Prostate gland (tissue), 2 donors: ENCODE results near the gene NOD2. TPM values are rescaled to one million over a fixed set of nuclear protein-coding genes. Genes with fewer than 3 reads are reported as not detected.

Experiments
- DNase-seq: peaks from one replicate; pipeline ENCODE4 v3.0.0-alpha.2; 2019; ENCODE audit warnings: low spot score
- H3K27ac ChIP-seq, 2 donors: fragments of 200-600 bp; sonication (generic); 2 replicates each; pipeline ENCODE4 v1.5.1; 2017 to 2019
- H3K27me3 ChIP-seq: fragments of 200-600 bp; sonication (generic); replicated peaks from 2 replicates; pipeline ENCODE4 v1.5.1; 2019; ENCODE audit not compliant: insufficient read depth
- H3K36me3 ChIP-seq, 2 donors: fragments of 200-600 bp; sonication (generic); 1 replicate in 1 of 2; 2 replicates in 1 of 2; pipeline versions ENCODE4 v1.5.1 to v1.8.1; 2017 to 2019
- H3K4me1 ChIP-seq: fragments of 200-600 bp; sonication (generic); replicated peaks from 2 replicates; pipeline ENCODE4 v1.5.1; 2019
- H3K4me3 ChIP-seq, 2 donors: fragments of 200-600 bp; sonication (generic); 2 replicates each; pipeline ENCODE4 v1.5.1; 2017 to 2019
- H3K9me3 ChIP-seq: fragments of 200-600 bp; sonication (generic); 2 replicates; pipeline ENCODE4 v1.5.1; 2017
- CTCF ChIP-seq, 4 experiments: fragments of 200-600 bp in 2 of 4; fragments of 450-650 bp in 2 of 4; sonication (generic) in 2 of 4; IDR thresholded peaks; 1 replicate in 3 of 4; 2 replicates in 1 of 4; pipeline ENCODE4 v1.5.1; 2016 to 2019; ENCODE audit warnings: antibody characterized with exemption in 4 of 4, mild to moderate bottlenecking in 2 of 4, moderate library complexity in 2 of 4
- POLR2A ChIP-seq: fragments of 450-650 bp; IDR thresholded peaks from one replicate; pipeline ENCODE4 v1.6.1; 2016; ENCODE audit warnings: antibody characterized with exemption, mild to moderate bottlenecking
- POLR2AphosphoS5 ChIP-seq: sonication (generic); formaldehyde crosslinking; IDR thresholded peaks from one replicate; pipeline ENCODE4 v1.6.1; 2017; ENCODE audit warnings: antibody characterized with exemption
- WGBS: methylation state at CpG from one replicate; pipeline ENCODE4 v1.1.5; 2018; 5-methylcytosine and 5-hydroxymethylcytosine counted together
- intact Hi-C: fragments of 100-400 bp; cut with DNase I; formaldehyde crosslinking; loops from one replicate; pipeline ENCODE4 v1.14.2; 2022
- total RNA-seq, 2 donors: library from RNA; depleted of rRNA; stranded (reverse); fragments of >200 nt; gene quantifications; one replicate each; pipeline ENCODE4 v1.1.0, GENCODE V29; 2016

NOD2 gene
- total RNA-seq, 2 donors from 2014 or later, result 2.8 to 5.6 TPM

GRCh38 chr16:50712956-50713355 lies 19.6 kb downstream of the NOD2 start:
- Histone ChIP-seq H3K27ac (no peak overlapping the region), H3K4me3 (no peak overlapping the region), H3K27me3 (no peaks in the 10 kb centered on the region), H3K9me3 (no peaks in the 10 kb centered on the region), H3K36me3 (no peaks in the 10 kb centered on the region), H3K4me1 (no peaks in the 10 kb centered on the region)
- intact Hi-C loops, result no loop called here
- whole genome bisulfite sequencing, result 78% methylated on average over 4 of the region's 4 CpGs
- TF ChIP-seq POLR2A (no peak), POLR2AphosphoS5 (no peak), CTCF (IDR thresholded peaks at IDR 0.05) (no peak)
- no peak for DNase-seq

DNA sequence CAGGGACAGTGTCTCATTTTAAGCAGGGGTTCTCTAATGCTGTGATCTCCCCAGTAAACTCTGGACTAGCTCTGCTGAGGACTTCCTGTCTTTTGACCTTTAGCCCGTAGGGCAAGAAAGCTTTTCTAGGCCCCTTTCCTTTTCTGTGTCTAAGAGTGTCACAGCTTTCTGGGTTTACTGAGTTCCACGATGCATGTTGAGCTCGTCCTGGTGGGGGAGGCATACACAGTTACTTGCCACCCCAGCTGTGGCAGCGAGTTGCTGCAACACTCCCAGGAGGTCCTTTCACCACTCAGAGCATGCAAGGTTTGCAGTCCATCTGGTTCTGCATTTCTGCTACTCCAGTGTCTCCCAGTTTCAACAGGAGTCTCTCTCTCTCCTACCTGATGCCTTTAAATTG lies 23.7 kb downstream of the NOD2 start:
- WGBS, result 90% methylated on average over 4 of the region's 4 CpGs
- no peaks in the 10 kb centered on the region for H3K36me3 ChIP-seq
- DNase-seq, result no peak
- H3K27ac ChIP-seq, result no peak overlapping the region
- TF ChIP-seq CTCF (IDR thresholded peaks at IDR 0.05) (no peak), POLR2A (no peak), POLR2AphosphoS5 (no peak)
- intact Hi-C loops, result no loop called here
- H3K9me3 ChIP-seq, result no peaks in the 10 kb centered on the region
- no peaks in the 10 kb centered on the region for H3K27me3 ChIP-seq
- H3K4me1 ChIP-seq, result no peaks in the 10 kb centered on the region
- H3K4me3 ChIP-seq, result no peak overlapping the region

- Histone ChIP-seq H3K4me1 (no peaks in the 10 kb centered on the region), H3K36me3 (no peaks in the 10 kb centered on the region), H3K27ac (no peak overlapping the region), H3K4me3 (no peak overlapping the region), H3K27me3 (no peaks in the 10 kb centered on the region), H3K9me3 (no peaks in the 10 kb centered on the region)
- 84% methylated on average over 5 of the region's 5 CpGs for WGBS
- TF ChIP-seq POLR2A, result no peak
- no peak for TF ChIP-seq CTCF (IDR thresholded peaks at IDR 0.05)
- TF ChIP-seq POLR2AphosphoS5, result no peak
- no peak for DNase-seq
- intact Hi-C loops, result no loop called here
Observed at GRCh38 chr16:50717494-50717893, 24.1 kb downstream of the NOD2 start.

DNA sequence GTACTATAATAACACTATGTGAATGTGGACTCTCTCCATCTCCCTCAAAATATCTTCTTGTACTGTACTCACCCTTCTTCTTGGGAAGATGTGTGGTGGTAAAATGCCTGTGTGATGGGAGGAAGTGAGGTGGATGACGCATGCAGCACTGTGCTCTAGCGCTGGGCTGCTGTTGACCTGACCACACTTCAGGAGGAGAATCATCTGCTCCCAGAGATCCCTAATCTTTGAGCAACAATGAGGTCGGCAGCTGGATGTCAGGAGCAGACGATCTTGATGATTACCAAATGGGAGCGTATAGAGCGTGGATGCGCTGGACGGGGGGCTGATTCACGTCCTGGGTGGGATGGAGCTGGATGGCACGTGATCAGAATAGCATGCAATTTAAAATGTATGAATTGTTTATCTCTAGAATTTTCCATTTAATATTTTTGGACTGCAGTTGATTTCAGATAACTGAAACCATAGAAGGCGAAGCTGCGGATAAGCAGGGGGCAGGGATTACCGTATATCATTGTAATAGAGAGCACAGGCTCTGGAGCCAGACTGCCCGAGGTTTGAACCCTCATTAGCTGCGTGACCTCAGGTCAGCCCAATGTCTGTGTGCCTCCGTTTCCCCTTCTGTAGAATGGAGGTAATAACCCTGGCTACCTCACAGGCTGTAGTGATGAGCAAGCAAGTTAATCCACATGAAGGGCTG lies 24.8 kb downstream of the NOD2 start:
- TF ChIP-seq POLR2AphosphoS5, result no peak
- intact Hi-C loops, result no loop called here
- Histone ChIP-seq H3K36me3 (no peaks in the 10 kb centered on the region), H3K9me3 (no peaks in the 10 kb centered on the region), H3K27me3 (no peaks in the 10 kb centered on the region), H3K4me1 (no peaks in the 10 kb centered on the region), H3K4me3 (no peak overlapping the region), H3K27ac (no peak overlapping the region)
- DNase-seq, result no peak
- 73% methylated on average over 16 of the region's 16 CpGs for WGBS

DNA sequence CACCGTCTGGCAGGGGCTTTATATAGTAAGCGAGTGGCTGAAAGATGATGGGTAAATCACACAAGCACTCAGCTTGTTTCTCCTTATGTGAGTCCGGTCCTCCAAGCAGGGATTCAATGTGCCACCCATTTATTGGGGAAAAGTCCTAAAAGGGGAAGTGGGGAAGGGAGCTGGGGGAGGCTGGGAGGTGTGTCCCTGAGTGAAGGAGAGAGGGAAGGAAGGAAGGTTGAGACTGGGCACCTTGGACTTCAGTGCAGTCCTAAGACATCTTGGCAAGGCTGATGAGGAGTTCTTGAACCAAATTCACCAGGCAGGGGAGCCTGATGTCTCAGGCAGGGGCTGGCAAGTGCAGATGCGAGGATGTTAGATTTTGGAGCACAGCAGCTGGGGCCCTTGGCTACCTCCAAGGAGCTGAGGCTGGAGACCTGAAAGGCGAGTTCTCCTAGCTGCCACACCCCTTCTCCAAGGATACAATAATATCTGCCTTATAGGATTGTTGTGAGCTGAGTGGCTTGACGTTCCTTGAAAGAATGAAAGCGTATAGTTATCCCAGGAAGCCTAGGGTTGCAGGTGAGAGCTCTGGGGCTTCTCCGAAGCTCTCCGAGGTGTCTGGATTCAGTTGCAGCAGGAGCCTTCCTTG lies 25.5 kb downstream of the NOD2 start:
- Histone ChIP-seq H3K4me3 (no peak overlapping the region), H3K4me1 (no peaks in the 10 kb centered on the region), H3K27me3 (no peaks in the 10 kb centered on the region), H3K27ac (peak overlapping the region; percentile 12 to 62), H3K9me3 (no peaks in the 10 kb centered on the region), H3K36me3 (no peaks in the 10 kb centered on the region)
- peak; percentile 62 for DNase-seq
- WGBS, result 56% methylated on average over 9 of the region's 9 CpGs
- intact Hi-C loops, result no loop called here
- TF ChIP-seq POLR2AphosphoS5 (peak; percentile 42), CTCF (IDR thresholded peaks at IDR 0.05) (no peak), POLR2A (no peak)
